ENCODE results near the gene KCNAB1.
A peak's percentile ranks its signal among the peaks of the same experiment; 100 is the strongest.

GRCh38 chr3:156474560-156475389, 354.4 kb downstream of the KCNAB1 start:
- TF ChIP-seq CTCF (IDR thresholded peaks at IDR 0.05), result 0 out of 2 replicates have a peak, but pooled peaks have one; percentile 26
- TF ChIP-seq ATF3 (CRISPR knock-in tag; conservative IDR thresholded peaks at IDR 0.05), result no peak
- TF ChIP-seq PRDM15 (CRISPR knock-in tag; IDR thresholded peaks at IDR 0.05), result no peak

Measured in WTC11 (cell line).